HG03442 (cell line): Measurements from ENCODE around the gene FHIP2A.
"Not testable (repeated sequence)": the region's sequence is repeated elsewhere in the genome, so short reads cannot be mapped to it uniquely, and the experiment has no call there.

ENCODE experiments used
- ATAC-seq: cut with Tn5 transposase; IDR thresholded peaks from one replicate; pipeline ENCODE4 v1.9.1; 2021; ENCODE audit warnings: mild to moderate bottlenecking, moderate library complexity; ENCODE audit not compliant: unreplicated experiment

Gene FHIP2A

DNA sequence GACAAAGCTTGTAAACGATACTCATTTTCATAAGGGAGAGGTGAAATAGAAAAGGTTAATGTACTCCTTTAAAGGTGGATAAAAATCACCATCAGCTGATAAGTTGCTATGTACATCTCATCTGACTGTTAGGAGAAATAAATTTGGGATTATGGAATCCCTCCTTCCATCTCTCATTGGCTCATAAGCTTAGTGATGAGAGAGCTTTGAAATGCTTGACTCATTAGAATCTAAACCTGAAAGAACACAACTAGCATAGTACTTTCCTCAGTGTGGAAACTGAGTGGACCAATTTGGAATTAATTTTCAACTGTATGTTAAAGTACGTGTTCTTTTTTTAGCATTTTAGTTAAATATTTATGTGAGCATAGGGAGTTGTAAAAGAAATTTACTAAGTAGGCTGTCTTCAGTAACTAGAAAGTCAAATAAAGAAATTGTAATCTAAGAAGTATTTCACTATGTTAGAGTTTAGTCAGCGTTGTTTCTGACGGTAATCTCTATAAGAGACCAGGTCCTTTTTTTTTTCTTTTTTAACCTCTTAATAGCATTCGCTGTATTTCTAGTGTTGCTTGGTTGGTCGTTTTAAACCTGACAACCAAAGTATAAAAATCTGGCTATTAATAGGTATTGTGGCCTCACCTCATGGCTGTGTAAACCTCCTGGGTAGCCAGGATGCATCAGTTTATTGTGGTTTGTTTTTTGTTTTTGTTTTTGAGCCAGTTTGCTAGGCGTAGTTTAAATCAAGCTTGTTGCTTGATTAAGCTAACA lies 34.4 kb downstream of the FHIP2A start:
- ATAC-seq, result no peak

DNA sequence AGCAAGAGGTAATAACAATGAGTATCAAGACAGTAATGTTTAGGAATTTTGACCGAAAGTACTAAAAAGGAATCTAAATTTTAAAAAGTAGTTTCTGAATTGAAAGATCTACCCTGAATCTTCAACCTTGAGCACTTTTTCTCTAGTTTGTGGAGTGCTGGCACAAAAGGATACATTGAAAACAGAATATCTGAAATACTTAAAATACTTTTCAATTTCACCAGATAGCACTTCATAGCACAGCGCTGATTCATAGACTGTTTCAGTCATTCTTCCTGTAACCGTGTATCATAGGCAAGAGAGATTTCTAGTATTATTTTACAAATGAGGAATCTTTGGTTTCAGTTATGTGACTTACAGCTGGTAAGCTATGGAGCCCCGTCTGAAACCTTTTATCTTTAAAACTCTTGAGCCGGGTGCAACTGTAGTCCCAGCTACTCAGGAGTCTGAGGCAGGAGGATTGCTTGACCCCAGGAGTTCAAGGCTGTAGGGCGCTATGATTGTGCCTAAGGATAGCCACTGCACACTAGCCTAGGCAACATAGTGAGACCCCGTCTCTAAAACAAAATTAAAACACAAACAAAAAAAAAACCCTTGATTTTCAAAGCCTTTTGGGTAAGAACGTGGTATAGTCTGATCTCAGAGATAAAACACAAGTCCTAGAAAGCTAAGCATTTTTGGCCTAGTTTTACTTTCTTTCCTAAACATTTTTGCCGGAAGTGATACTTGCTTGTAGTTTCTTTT lies 35.1 kb downstream of the FHIP2A start:
- ATAC-seq, result no peak

DNA sequence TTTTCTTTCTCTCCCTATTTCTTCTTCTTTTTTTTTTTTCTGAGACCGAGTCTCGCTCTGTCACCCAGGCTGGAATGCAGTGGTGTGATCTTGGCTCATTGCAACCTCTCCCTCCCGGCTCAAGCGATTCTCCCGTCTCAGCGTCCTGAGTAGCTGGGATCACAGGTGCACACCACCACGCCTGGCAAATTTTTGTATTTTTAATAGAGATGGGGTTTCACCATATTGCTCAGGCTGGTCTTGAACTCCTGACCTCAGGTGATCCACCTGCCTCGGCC lies 35.6 kb downstream of the FHIP2A start:
- not testable (repeated sequence) for ATAC-seq

DNA sequence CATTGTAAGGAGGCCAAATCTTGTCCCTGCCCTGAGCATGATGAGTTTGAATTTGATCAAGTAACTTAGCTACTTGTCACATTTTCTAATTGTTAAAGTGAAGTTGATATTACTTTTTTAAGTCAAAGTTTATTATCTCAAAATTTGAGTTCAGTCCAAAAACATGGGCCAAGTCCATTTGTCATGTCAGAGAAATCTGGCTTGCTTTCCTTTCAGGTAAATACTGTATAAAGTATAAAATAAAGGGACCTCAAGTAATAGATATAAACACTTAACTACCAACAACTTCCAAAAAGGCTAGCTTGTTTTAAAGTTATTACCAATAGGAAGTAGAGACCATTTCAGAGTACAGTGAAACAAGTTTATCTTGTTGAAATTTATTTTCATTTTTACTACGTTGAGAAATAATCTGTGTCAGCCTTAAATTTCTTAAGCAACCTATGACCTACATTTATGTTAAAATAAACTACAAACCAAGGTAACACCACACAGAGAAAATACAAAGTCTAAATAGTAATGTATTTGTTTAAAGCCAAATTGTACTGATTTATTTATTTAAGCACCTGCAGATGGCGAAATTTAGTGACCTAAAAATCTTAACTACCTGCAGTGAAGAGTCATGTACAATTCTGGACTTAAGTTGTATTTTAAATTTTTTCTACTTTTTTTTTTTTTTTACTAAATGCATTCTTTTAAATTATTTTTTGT lies 36.5 kb downstream of the FHIP2A start:
- ATAC-seq, result no peak

DNA sequence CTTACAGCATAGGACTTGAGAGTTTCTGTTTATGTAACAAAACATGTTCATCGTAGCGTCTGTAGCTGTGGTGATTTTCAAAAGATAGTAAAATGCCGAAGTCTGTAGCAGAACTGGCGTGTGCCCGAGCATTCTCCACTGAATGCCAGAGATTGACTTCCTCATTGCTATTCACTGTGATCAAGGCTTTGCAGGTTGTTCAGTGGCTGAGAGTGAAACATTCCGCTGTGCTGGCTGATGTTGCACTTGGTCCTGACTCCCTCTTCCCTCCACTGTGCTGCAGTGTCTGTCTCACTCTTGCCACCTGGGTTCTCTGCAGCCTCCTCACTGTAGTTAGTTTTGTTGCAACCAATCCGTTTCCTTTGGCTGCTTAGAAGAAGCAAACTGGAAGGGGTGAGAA lies 37.6 kb downstream of the FHIP2A start:
- no peak for ATAC-seq

DNA sequence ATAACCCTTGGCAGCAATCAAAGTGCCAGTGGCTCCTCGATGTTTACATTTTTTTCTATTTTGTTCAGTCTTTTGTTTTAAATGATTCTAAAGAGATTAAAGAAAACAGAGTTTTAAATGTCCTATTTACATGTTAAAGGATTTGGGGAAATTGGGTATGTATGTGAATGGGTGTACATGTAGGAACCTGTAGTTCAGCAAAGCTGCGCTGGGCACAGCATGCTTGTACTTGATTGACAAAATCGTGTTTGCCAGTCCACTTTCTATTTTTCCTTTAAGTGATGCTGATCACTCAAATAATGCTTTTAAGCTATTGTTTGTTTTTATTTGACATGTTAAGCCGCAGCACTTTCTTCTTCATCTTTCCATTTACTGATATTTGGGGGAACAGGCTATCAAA lies 40.9 kb downstream of the FHIP2A start:
- ATAC-seq, result no peak

DNA sequence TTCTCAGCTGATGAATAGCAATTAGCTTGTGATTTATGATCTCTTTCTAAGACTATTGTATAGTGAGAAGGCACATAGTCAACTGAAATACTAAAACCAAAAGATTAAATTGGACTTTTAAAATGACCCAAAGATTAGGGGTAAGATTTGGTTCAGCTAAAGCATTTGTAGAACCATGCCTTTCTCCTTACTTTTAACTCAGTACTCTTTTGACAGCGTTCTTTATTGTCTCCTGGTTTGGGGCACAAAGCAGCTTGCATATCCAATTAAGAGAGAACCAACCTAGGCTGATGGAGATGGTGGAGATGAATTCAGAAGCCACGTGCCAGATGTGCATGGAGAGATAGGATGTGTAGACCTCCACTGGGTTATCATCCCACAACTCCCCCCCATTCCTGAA lies 45.8 kb downstream of the FHIP2A start:
- ATAC-seq, result no peak

DNA sequence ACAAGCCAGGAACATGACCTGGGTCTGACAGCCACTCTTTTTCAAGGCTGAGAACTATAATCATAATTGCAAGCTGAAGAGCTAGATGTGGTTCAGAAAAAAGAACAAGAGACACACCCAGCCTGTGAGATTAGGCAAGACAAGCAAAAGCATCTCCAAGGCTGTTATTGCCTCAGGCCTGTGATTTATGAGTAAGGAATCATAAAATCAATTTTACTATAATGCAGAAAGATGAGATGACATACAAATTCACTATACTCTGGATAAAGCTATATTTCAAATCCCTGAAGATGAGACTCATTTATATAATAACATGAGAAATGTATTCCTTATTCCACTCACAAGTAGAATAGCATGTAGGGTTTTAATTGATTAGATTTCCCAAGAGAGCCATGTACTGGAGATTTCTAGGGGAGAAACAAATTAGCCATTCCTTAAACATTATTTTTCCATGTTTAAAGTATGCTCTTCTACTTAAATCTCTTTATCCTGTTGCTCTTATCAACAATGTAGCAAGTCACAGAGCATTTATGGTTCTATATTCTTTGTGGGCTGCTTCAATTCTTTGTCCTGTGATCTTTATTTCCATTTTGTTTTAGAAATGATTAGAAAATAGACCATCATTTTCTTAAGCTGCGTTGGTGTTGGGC lies 47.4 kb downstream of the FHIP2A start:
- ATAC-seq, result no peak

DNA sequence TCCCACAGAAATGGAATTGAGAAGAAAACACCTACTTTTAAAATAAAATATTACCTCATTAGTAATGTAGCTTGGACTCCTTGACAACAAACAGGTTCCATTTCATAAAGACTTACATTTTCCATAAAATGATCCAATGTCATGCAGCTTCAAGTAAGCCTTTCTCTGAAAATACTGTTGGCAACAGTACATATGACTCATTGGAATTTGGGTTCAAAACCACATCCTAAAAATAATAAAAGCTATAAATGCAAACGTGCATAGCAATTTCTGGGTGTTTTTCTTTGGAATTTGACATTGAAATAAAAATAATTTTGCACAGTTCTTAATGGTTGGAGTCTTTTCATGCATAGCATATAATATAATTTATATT lies 47.9 kb downstream of the FHIP2A start:
- no peak for ATAC-seq

DNA sequence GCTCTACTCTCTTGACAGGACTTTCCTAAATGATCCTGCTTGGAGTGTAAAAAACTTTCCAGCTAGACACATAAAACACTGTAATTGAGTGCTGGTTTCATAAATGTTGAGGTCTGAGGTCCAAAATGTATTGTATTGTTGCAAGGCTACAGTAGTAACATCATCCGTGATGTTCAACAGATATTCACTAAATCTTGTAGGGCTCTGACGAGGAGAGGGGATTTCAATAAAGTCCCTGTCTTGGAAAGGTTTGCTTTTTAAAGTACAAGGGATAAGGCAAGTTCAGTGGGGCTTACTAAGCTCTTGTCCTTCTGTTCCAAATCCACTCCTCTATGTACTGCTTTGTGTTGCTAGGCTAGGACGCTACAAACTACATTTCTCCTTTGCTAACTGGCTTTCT lies 48.9 kb downstream of the FHIP2A start:
- no peak for ATAC-seq

DNA sequence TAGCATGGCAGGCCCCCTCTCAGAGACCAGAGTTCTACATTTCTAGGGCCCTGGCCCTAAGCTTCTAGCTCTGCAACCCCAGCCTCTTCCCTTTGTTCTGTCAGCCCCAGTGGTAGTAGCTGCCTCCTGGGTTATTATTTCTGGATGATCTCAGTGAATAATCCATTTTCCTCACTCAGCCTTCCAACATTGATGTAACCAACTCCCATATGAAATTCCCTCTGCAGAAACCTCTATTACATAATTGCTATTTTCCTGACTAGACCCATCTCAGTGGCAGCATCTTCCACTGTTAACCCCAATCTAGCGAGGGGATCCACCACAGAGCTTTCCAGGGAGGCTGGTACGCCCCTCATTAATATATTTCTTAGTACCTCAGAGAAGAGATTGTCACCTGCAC lies 49.8 kb downstream of the FHIP2A start:
- no peak for ATAC-seq
